ENCODE measurements around the gene FIGN. TPM values are rescaled to one million over a fixed set of nuclear protein-coding genes. Genes with fewer than 3 reads are reported as not detected.

FIGN gene
- total and polyA plus RNA-seq, 2 of the 8 experiments (the other 6 are each of a cell fraction or from before 2014, with no cell fraction given), result 5.0 to 22.8 TPM

DNA sequence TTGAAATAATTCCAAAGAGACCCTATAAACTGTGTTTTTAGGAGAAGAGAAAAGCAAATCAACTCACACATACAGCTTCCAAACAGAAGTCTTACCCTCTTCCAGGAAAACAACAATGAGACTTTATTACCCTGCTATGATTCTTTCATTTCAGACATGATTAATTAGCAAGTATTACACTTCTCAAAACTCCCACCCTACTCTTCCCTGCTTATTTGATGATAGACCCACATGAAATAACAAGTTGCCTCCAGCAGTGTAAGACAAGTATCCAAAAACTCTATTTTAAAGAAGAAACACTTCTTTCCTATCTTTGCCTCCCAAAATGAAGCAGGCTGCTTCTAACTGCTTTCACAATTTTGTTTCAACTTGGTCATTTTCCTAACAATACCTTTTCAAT lies 4.1 kb downstream of the FIGN start:
- ChIA-PET POLR2A (ENCODE audit: partially characterized antibody) (interaction anchor here (0.6 to 1.5 kb wide), 2 partner anchors 20 to 33 kb away, joined by 3 to 5 read pairs; no protein-coding TSS in a partner anchor), CTCF (ENCODE audit: partially characterized antibody) (interaction anchor here (1.1 kb wide), 1 partner anchor 47 kb away, joined by 3 read pairs; no protein-coding TSS in a partner anchor)
- Histone ChIP-seq H3K56ac (replicated peaks; ENCODE audit: insufficient read length, low read depth, low read length) (no peak overlapping the region), H3K27me3 (replicated peaks in 1 of 4; ENCODE audit: control insufficient read depth in 3 of 4, extremely low read depth in 1 of 4, insufficient read depth in 3 of 4, low read length in 3 of 4) (no peaks in the 10 kb centered on the region), H3K14ac (ENCODE audit: insufficient read length) (no peak overlapping the region), H3K79me2 (ENCODE audit: control insufficient read depth in 1 of 2, insufficient read depth in 2 of 2, low read length in 2 of 2) (peaks cover 0 to 87% of the 10 kb centered on the region in 2 experiments; a peak in 3 of 4 replicates), H4K20me1 (replicated peaks in 1 of 2; ENCODE audit: control insufficient read depth in 1 of 2, insufficient read depth in 2 of 2, low read length in 2 of 2) (peaks cover 0 to 1% of the 10 kb centered on the region in 2 experiments), H3K27ac (ENCODE audit: low read depth, low read length) (no peak overlapping the region), H2AK5ac (ENCODE audit: low read depth, low read length) (no peak overlapping the region), H4K5ac (ENCODE audit: insufficient read length, low read depth, low read length) (no peak overlapping the region), H3K4me3 (ENCODE audit: extremely low read depth in 1 of 4, insufficient read depth in 2 of 4, low read depth in 3 of 4, low read length in 4 of 4) (no peak overlapping the region), H3K79me1 (ENCODE audit: low read depth, low read length) (no peaks in the 10 kb centered on the region), H2BK20ac (ENCODE audit: low read length) (no peak overlapping the region), H3K4me1 (replicated peaks in 1 of 4; ENCODE audit: control insufficient read depth in 3 of 4, insufficient read depth in 4 of 4, low read length in 3 of 4) (peaks cover 0 to 7% (median 2%) of the 10 kb centered on the region in 4 experiments; a peak in 2 of 7 replicates), H3K4me2 (ENCODE audit: insufficient read depth in 1 of 2, low read depth in 2 of 2, low read length in 2 of 2) (no peak overlapping the region), H3K9ac (replicated peaks in 1 of 4; ENCODE audit: extremely low read depth in 1 of 4, low read depth in 3 of 4, low read length in 3 of 4) (no peak overlapping the region), H2BK120ac (replicated peaks; ENCODE audit: low read depth, low read length) (no peak overlapping the region), H3K36me3 (ENCODE audit: control insufficient read depth in 2 of 4, insufficient read depth in 4 of 4, low read length in 3 of 4) (no peaks in the 10 kb centered on the region), H2BK12ac (ENCODE audit: low read depth, low read length) (no peak overlapping the region), H3K9me3 (ENCODE audit: insufficient read depth in 2 of 2, low read depth in 1 of 2, low read length in 1 of 2) (no peaks in the 10 kb centered on the region), H3K23me2 (ENCODE audit: low read depth, low read length) (peaks cover 4% of the 10 kb centered on the region; the same call in 1 of the 2 replicates), H2BK15ac (ENCODE audit: low read length) (no peak overlapping the region), H2AFZ (ENCODE audit: low read length) (no peak overlapping the region), H4K91ac (replicated peaks; ENCODE audit: insufficient read length, low read length) (no peak overlapping the region), H4K8ac (ENCODE audit: extremely low read depth, insufficient read depth, low read length) (no peak overlapping the region), H3K4ac (replicated peaks; ENCODE audit: insufficient read length, low read depth, low read length) (no peak overlapping the region), H3K18ac (ENCODE audit: extremely low read depth, low read length) (no peak overlapping the region), H3K23ac (ENCODE audit: insufficient read length) (no peak overlapping the region), H2BK5ac (ENCODE audit: low read depth, low read length) (no peak overlapping the region)
- no peak for FAIRE-seq
- DNase-seq (ENCODE audit: low read depth in 1 of 2, low spot score in 2 of 2), result no peak
- no peak for TF ChIP-seq POU5F1 (IDR thresholded peaks at IDR 0.05; ENCODE audit: low read depth, low read length)
- no peak for TF ChIP-seq TCF12 (IDR thresholded peaks at IDR 0.05; ENCODE audit: low read depth, low read length)
- no peak for TF ChIP-seq JUN (IDR thresholded peaks at IDR 0.05; ENCODE audit: low read depth, low read length)
- TF ChIP-seq ZNF274 (IDR thresholded peaks at IDR 0.05; ENCODE audit: borderline replicate concordance, extremely low read depth, low read length), result no peak
- TF ChIP-seq, protein P1, sequence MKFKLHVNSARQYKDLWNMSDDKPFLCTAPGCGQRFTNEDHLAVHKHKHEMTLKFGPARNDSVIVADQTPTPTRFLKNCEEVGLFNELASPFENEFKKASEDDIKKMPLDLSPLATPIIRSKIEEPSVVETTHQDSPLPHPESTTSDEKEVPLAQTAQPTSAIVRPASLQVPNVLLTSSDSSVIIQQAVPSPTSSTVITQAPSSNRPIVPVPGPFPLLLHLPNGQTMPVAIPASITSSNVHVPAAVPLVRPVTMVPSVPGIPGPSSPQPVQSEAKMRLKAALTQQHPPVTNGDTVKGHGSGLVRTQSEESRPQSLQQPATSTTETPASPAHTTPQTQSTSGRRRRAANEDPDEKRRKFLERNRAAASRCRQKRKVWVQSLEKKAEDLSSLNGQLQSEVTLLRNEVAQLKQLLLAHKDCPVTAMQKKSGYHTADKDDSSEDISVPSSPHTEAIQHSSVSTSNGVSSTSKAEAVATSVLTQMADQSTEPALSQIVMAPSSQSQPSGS (IDR thresholded peaks at IDR 0.05; ENCODE audit: low read length), result no peak
- no peak for TF ChIP-seq RFX5 (IDR thresholded peaks at IDR 0.05; ENCODE audit: borderline replicate concordance, low read depth, low read length)
- no peak for TF ChIP-seq TBP (IDR thresholded peaks at IDR 0.05; ENCODE audit: low read depth, low read length)
- no peak for TF ChIP-seq RXRA (IDR thresholded peaks at IDR 0.05; ENCODE audit: insufficient read depth, low read depth, low read length)
- TF ChIP-seq EZH2 (IDR thresholded peaks at IDR 0.05; ENCODE audit: low read depth, low read length, severe bottlenecking), result no peak

Data from H1 (cell line).